K562 (cell line): ENCODE measurements around the gene RAB31. TPM values are rescaled to one million over a fixed set of nuclear protein-coding genes. Genes with fewer than 3 reads are reported as not detected.

ENCODE experiments used
- ARNT ChIP-seq, 2 experiments: fragments of 450-650 bp; IDR thresholded peaks; 2 replicates each; pipeline ENCODE4 v1.6.1; 2016; ENCODE audit warnings: mild to moderate bottlenecking in 1 of 2
- CCNT2 ChIP-seq: IDR thresholded peaks from 2 replicates; pipeline ENCODE4 v1.6.1; 2011; ENCODE audit warnings: borderline replicate concordance, low read depth, mild to moderate bottlenecking, moderate library complexity, mixed read lengths, low read length; ENCODE audit not compliant: insufficient read length; ENCODE audit errors: extremely low read depth
- CTCFL ChIP-seq: IDR thresholded peaks from 2 replicates; pipeline ENCODE4 v1.6.1; 2011; ENCODE audit warnings: borderline replicate concordance, low read depth, mild to moderate bottlenecking, moderate library complexity, low read length; ENCODE audit not compliant: insufficient read depth, poor library complexity, severe bottlenecking
- CUX1 ChIP-seq: fragments of 200-800 bp; sonication (Bioruptor generic); IDR thresholded peaks from 2 replicates; pipeline ENCODE4 v1.6.1; 2016; ENCODE audit warnings: missing genetic modification characterization, missing compliant biosample characterization
- FOS ChIP-seq: IDR thresholded peaks from 3 replicates; pipeline ENCODE4 v1.6.1; 2011; ENCODE audit not compliant: insufficient read length; ENCODE audit errors: extremely low read depth
- FOXA1 ChIP-seq: fragments of 450-650 bp; IDR thresholded peaks from 2 replicates; pipeline ENCODE4 v1.6.1; 2016; ENCODE audit warnings: mild to moderate bottlenecking, borderline replicate concordance
- GABPA ChIP-seq: fragments of 200-800 bp; sonication (Bioruptor generic); conservative IDR thresholded peaks from 2 replicates; pipeline ENCODE4 v1.6.1; 2016; ENCODE audit warnings: low read depth, missing genetic modification characterization, missing compliant biosample characterization
- HINFP ChIP-seq: fragments of 450-650 bp; conservative IDR thresholded peaks from 2 replicates; pipeline ENCODE4 v1.6.1; 2016; ENCODE audit warnings: missing genetic modification characterization, low read depth, mild to moderate bottlenecking, control low read depth, missing compliant biosample characterization
- HLTF ChIP-seq: fragments of 450-650 bp; IDR thresholded peaks from 2 replicates; pipeline ENCODE4 v1.6.1; 2016
- HNRNPL ChIP-seq: fragments of 200-400 bp; formaldehyde crosslinking; IDR thresholded peaks from 2 replicates; pipeline ENCODE4 v1.6.1; 2017; ENCODE audit warnings: low read depth, mild to moderate bottlenecking, low read length
- L3MBTL2 ChIP-seq: fragments of 450-650 bp; IDR thresholded peaks from 2 replicates; pipeline ENCODE4 v1.6.1; 2016; ENCODE audit warnings: mild to moderate bottlenecking, moderate library complexity
- PML ChIP-seq: IDR thresholded peaks from 2 replicates; pipeline ENCODE4 v1.6.1; 2012; ENCODE audit warnings: low read length, inconsistent platforms
- PRMT5 ChIP-seq: sonication (generic); formaldehyde crosslinking; IDR thresholded peaks from 2 replicates; pipeline ENCODE4 v1.5.0; 2020; ENCODE audit warnings: missing genetic modification reagents
- SMC3 ChIP-seq: conservative IDR thresholded peaks from 2 replicates; pipeline ENCODE4 v1.6.1; 2011; ENCODE audit warnings: low read depth, low read length, improper control_type of control experiment; ENCODE audit not compliant: insufficient read depth
- SP1 ChIP-seq: sonication (generic); formaldehyde crosslinking; IDR thresholded peaks from 2 replicates; pipeline ENCODE4 v1.8.1; 2022; ENCODE audit warnings: mild to moderate bottlenecking, missing genetic modification reagents
- SREBF2 ChIP-seq: sonication (generic); formaldehyde crosslinking; IDR thresholded peaks from 2 replicates; pipeline ENCODE4 v1.4.0; 2020; ENCODE audit warnings: mild to moderate bottlenecking, missing genetic modification reagents
- TRIM24 ChIP-seq, 2 experiments: fragments of 450-650 bp; IDR thresholded peaks; 2 replicates each; pipeline ENCODE4 v1.6.1; 2016
- ZNF175 ChIP-seq: fragments of 200-800 bp; sonication (Bioruptor generic); IDR thresholded peaks from 2 replicates; pipeline ENCODE4 v1.6.1; 2016; ENCODE audit warnings: low read depth, mild to moderate bottlenecking, missing genetic modification characterization, missing compliant biosample characterization
- ZNF217 ChIP-seq: sonication (generic); formaldehyde crosslinking; IDR thresholded peaks from 2 replicates; pipeline ENCODE4 v1.8.0; 2022; ENCODE audit warnings: mild to moderate bottlenecking, missing genetic modification reagents
- ZNF449 ChIP-seq: fragments of 250-450 bp; sonication (Bioruptor Pico); IDR thresholded peaks from 2 replicates; pipeline ENCODE4 v1.8.0; 2022; ENCODE audit warnings: moderate library complexity, mild to moderate bottlenecking, inconsistent platforms
- polyA plus RNA-seq, 8 experiments: library from polyadenylated mRNA; depleted of rRNA in 4 of 8; stranded (reverse) in 5 of 8; unstranded in 3 of 8; fragments of >200 nt; fragmentation: Nextera tagmentation in 2 of 8; fragmentation: Illumina TruSeq in 1 of 8; extraction: Ambion mirVana in 2 of 8; extraction: Trizol in 1 of 8; gene quantifications; 2 replicates each; pipeline versions ENCODE4 v1.2.1 to v1.2.3, GENCODE V29; 2011 to 2014; ENCODE audit warnings: inconsistent platforms in 1 of 8, missing spikeins in 1 of 8
- total RNA-seq, 7 experiments: library from RNA; depleted of rRNA in 6 of 7; stranded (reverse); fragments of >200 nt in 6 of 7; fragmentation: Illumina TruSeq in 2 of 7; extraction: Trizol in 2 of 7; gene quantifications; 2 replicates each; pipeline versions ENCODE4 v1.2.1 to v1.2.3, GENCODE V29; 2011 to 2021; ENCODE audit warnings: low replicate concordance in 1 of 7

Gene RAB31
- total and polyA plus RNA-seq, 9 of the 15 experiments (the other 6 are each of a cell fraction or from before 2014, with no cell fraction given), result 20.7 to 70.4 (median 41.3) TPM

- TF ChIP-seq CUX1 (CRISPR knock-in tag) (no peak), CTCFL (no peak), TRIM24 (IDR thresholded peaks at IDR 0.05) (no peak), L3MBTL2 (no peak), HNRNPL (no peak), ARNT (IDR thresholded peaks at IDR 0.05) (no peak), ZNF449 (CRISPR knock-in tag) (no peak), FOXA1 (no peak), GABPA (no peak), ZNF217 (CRISPR knock-in tag) (no peak), SREBF2 (CRISPR knock-in tag) (no peak), ZNF175 (no peak), FOS (no peak), SP1 (no peak), PML (no peak), SMC3 (peak; percentile 29; the same call in 1 of the 2 replicates), HLTF (no peak), CCNT2 (no peak), HINFP (tag) (no peak), PRMT5 (CRISPR knock-in tag) (no peak)
Observed at GRCh38 chr18:9661564-9661963, 46.5 kb upstream of the RAB31 start (continued).
